Measurements from ENCODE around the gene GLRA3. TPM values are rescaled to one million over a fixed set of nuclear protein-coding genes. Genes with fewer than 3 reads are reported as not detected.

Gene GLRA3
- total RNA-seq, 1 donor from 2014 or later: not detected

DNA sequence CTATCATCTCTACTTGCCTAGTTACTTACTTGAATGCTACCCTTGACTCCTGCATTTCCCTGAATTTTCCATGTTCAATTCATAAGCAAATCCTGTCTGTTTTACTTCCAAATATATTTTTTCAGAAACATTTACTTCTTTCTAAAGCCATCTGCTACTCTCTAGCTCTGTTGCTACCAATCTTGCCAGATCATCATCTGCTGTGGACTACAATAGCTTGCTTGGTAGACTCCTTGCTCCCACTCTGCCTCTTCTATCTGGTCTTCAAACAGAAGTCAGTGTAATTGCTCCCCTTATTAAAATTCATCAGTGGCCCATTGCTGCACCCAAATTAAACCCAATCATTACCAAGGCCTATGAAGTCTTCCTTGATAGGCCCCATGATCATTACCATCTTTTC, 155.2 kb downstream of the GLRA3 start:
- TF ChIP-seq CTCF (conservative IDR thresholded peaks at IDR 0.05; ENCODE audit: low read depth, low read length): no peak
- H3K4me3 ChIP-seq (ENCODE audit: low read depth, low read length): no peak overlapping the region
- DNase-seq (ENCODE audit: low read depth): no peak

DNA sequence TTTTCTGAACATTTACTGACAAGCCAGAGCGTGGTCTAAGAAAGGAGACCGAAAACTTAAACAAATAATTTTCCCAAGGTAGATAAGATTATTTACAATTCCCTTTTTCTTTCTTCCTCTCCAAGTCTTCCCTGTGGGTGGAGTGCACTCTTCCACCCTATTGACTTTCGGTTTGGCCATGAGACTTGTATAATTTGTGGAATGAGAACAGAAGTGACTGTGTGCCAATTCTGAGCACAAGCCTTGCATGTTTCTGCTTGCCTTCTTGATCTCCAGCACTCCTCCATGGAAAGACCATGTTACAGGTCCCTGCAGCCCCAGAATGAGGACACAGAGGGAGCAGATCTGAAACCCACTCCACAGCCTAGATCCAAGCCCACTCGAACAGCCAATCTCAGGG, 156.8 kb downstream of the GLRA3 start:
- DNase-seq (ENCODE audit: low read depth): no peak
- TF ChIP-seq CTCF (conservative IDR thresholded peaks at IDR 0.05; ENCODE audit: low read depth, low read length): no peak
- no peak overlapping the region for H3K4me3 ChIP-seq (ENCODE audit: low read depth, low read length)

DNA sequence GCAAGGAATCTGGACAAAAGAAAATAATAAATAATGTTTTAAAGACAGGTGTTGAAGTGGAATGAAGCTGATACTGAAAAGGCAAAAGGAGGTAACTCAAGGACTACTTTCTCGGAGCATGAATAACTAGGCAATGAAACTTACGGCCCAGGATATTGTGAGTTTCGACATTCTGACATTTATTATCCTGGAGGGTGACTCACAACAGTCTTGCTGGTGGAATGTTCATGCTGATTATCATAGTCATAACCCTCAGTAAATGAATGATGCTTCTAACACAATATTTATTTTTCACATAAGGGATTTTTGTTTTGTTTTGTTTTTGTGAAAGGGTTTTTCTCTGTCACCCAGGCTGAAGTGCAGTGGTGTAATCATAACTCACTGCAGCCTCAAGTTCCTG, 159.8 kb downstream of the GLRA3 start:
- DNase-seq (ENCODE audit: low read depth): peak; percentile 78
- H3K4me3 ChIP-seq (ENCODE audit: low read depth, low read length): no peak overlapping the region
- no peak for TF ChIP-seq CTCF (conservative IDR thresholded peaks at IDR 0.05; ENCODE audit: low read depth, low read length)

GRCh38 chr4:174665799-174666198, 163.2 kb downstream of the GLRA3 start:
- H3K4me3 ChIP-seq (ENCODE audit: low read depth, low read length): no peak overlapping the region
- no peak for TF ChIP-seq CTCF (conservative IDR thresholded peaks at IDR 0.05; ENCODE audit: low read depth, low read length)
- no peak for DNase-seq (ENCODE audit: low read depth)

- H3K4me3 ChIP-seq (ENCODE audit: low read depth, low read length): no peak overlapping the region
- no peak for DNase-seq (ENCODE audit: low read depth)
- TF ChIP-seq CTCF (conservative IDR thresholded peaks at IDR 0.05; ENCODE audit: low read depth, low read length): no peak
These were observed 165.8 kb downstream of the GLRA3 start for GRCh38 chr4:174663216-174663615.

- DNase-seq (ENCODE audit: low read depth): no peak
- H3K4me3 ChIP-seq (ENCODE audit: low read depth, low read length): no peak overlapping the region
- TF ChIP-seq CTCF (conservative IDR thresholded peaks at IDR 0.05; ENCODE audit: low read depth, low read length): no peak
These were observed 170.8 kb downstream of the GLRA3 start for GRCh38 chr4:174658246-174658645.

- DNase-seq (ENCODE audit: low read depth): no peak
- no peak for TF ChIP-seq CTCF (conservative IDR thresholded peaks at IDR 0.05; ENCODE audit: low read depth, low read length)
These were observed 171.6 kb downstream of the GLRA3 start for GRCh38 chr4:174657472-174657871.

More at GRCh38 chr4:174657472-174657871, 171.6 kb downstream of the GLRA3 start:
- H3K4me3 ChIP-seq (ENCODE audit: low read depth, low read length): no peak overlapping the region

All from epithelial cell of proximal tubule (primary cell).